OCI-LY1 (cell line): ENCODE results near the gene MAT1A.

ENCODE experiments used
- H2AFZ ChIP-seq: fragments of 200-600 bp; sonication (generic), shearing (Covaris generic); 2 replicates; pipeline ENCODE4 v1.6.0; 2014; ENCODE audit warnings: antibody characterized with exemption, mild to moderate bottlenecking, low read length
- H3F3A ChIP-seq: fragments of 200-600 bp; sonication (generic), shearing (Covaris generic); 2 replicates; pipeline ENCODE4 v1.6.0; 2014; ENCODE audit warnings: mild to moderate bottlenecking, antibody characterized with exemption, low read length, moderate library complexity; ENCODE audit not compliant: insufficient read depth
- H3K27ac ChIP-seq: fragments of 200-600 bp; sonication (generic); 2 replicates; pipeline ENCODE4 v1.5.1; 2014; ENCODE audit warnings: low read length, mixed run types, mild to moderate bottlenecking, low read depth; ENCODE audit not compliant: poor library complexity, severe bottlenecking
- H3K27me3 ChIP-seq: fragments of 200-600 bp; sonication (generic); 2 replicates; pipeline ENCODE4 v1.6.0; 2014; ENCODE audit warnings: antibody characterized with exemption, mild to moderate bottlenecking, low read length, moderate library complexity; ENCODE audit not compliant: insufficient read depth
- H3K36me3 ChIP-seq: fragments of 200-600 bp; sonication (generic); 2 replicates; pipeline ENCODE4 v1.6.1; 2014; ENCODE audit warnings: mild to moderate bottlenecking, antibody characterized with exemption, low read length, moderate library complexity, mixed read lengths; ENCODE audit not compliant: insufficient read depth
- H3K4me1 ChIP-seq: fragments of 200-600 bp; sonication (generic); 2 replicates; pipeline ENCODE4 v1.5.1; 2014; ENCODE audit warnings: mild to moderate bottlenecking, low read length, moderate library complexity; ENCODE audit not compliant: insufficient read depth, severe bottlenecking
- H3K4me2 ChIP-seq: fragments of 200-600 bp; sonication (generic), shearing (Covaris generic); 2 replicates; pipeline ENCODE4 v1.6.1; 2014; ENCODE audit warnings: low read length
- H3K4me3 ChIP-seq: fragments of 200-600 bp; sonication (generic); 2 replicates; pipeline ENCODE4 v1.5.1; 2014; ENCODE audit warnings: low read length, low read depth, mild to moderate bottlenecking, mixed read lengths; ENCODE audit not compliant: poor library complexity, severe bottlenecking
- H3K79me2 ChIP-seq: fragments of 200-600 bp; shearing (Covaris generic); 2 replicates; pipeline ENCODE4 v1.6.1; 2016; ENCODE audit warnings: mixed run types, low read length, mixed read lengths; ENCODE audit not compliant: insufficient read depth
- H3K9ac ChIP-seq: fragments of 200-600 bp; sonication (generic), shearing (Covaris generic); 2 replicates; pipeline ENCODE4 v1.6.1; 2014; ENCODE audit warnings: mild to moderate bottlenecking, low read length, mixed read lengths
- H3K9me2 ChIP-seq: fragments of 200-600 bp; sonication (generic), shearing (Covaris generic); 2 replicates; pipeline ENCODE4 v1.6.1; 2014; ENCODE audit warnings: low read depth, mild to moderate bottlenecking, low read length, mixed read lengths
- H3K9me3 ChIP-seq: fragments of 200-600 bp; shearing (Covaris generic); 2 replicates; pipeline ENCODE4 v1.6.1; 2014; ENCODE audit warnings: low read length, mixed read lengths
- H4K20me1 ChIP-seq: fragments of 200-600 bp; sonication (generic), shearing (Covaris generic); 2 replicates; pipeline ENCODE4 v1.6.0; 2016; ENCODE audit warnings: mild to moderate bottlenecking, low read length; ENCODE audit not compliant: insufficient read depth
- CTCF ChIP-seq: fragments of 200-600 bp; sonication (generic), shearing (Covaris generic); IDR thresholded peaks from 2 replicates; pipeline ENCODE4 v1.5.1; 2017; ENCODE audit warnings: mild to moderate bottlenecking, antibody characterized with exemption, low read length, moderate library complexity, mixed read lengths
- EZH2 ChIP-seq: fragments of 200-600 bp; sonication (generic), shearing (Covaris generic); IDR thresholded peaks from 2 replicates; pipeline ENCODE4 v1.8.0; 2017; ENCODE audit warnings: borderline replicate concordance, mixed run types, mild to moderate bottlenecking, antibody characterized with exemption, low read length, moderate library complexity, mixed read lengths

Gene MAT1A

GRCh38 chr10:80319725-80320290 is 30.4 kb upstream of the MAT1A start:
- no peaks in the 10 kb centered on the region for H3K36me3 ChIP-seq
- TF ChIP-seq EZH2: no peak
- no peak for TF ChIP-seq CTCF
- H3K9ac ChIP-seq: no peak overlapping the region
- H4K20me1 ChIP-seq: no peaks in the 10 kb centered on the region
- H3K4me3 ChIP-seq: no peak overlapping the region
- no peaks in the 10 kb centered on the region for H3K4me1 ChIP-seq
- no peaks in the 10 kb centered on the region for H3K9me2 ChIP-seq
- no peaks in the 10 kb centered on the region for H3K79me2 ChIP-seq
- H2AFZ ChIP-seq: no peak overlapping the region
- H3K9me3 ChIP-seq: no peaks in the 10 kb centered on the region
- no peak overlapping the region for H3K27ac ChIP-seq
- no peak overlapping the region for H3K4me2 ChIP-seq
- no peaks in the 10 kb centered on the region for H3F3A ChIP-seq
- H3K27me3 ChIP-seq: no peaks in the 10 kb centered on the region

GRCh38 chr10:80319318-80319717 is 29.9 kb upstream of the MAT1A start:
- H4K20me1 ChIP-seq: no peaks in the 10 kb centered on the region
- H3K4me3 ChIP-seq: no peak overlapping the region
- no peaks in the 10 kb centered on the region for H3K36me3 ChIP-seq
- H3K9me3 ChIP-seq: no peaks in the 10 kb centered on the region
- H3K79me2 ChIP-seq: no peaks in the 10 kb centered on the region
- H3K9ac ChIP-seq: no peak overlapping the region
- no peak overlapping the region for H2AFZ ChIP-seq
- no peaks in the 10 kb centered on the region for H3K9me2 ChIP-seq
- no peaks in the 10 kb centered on the region for H3F3A ChIP-seq
- TF ChIP-seq EZH2: no peak
- no peak for TF ChIP-seq CTCF
- H3K4me2 ChIP-seq: no peak overlapping the region
- no peaks in the 10 kb centered on the region for H3K4me1 ChIP-seq
- no peak overlapping the region for H3K27ac ChIP-seq
- no peaks in the 10 kb centered on the region for H3K27me3 ChIP-seq

GRCh38 chr10:80318742-80319141 is 29.3 kb upstream of the MAT1A start:
- Histone ChIP-seq H3K4me1 (no peaks in the 10 kb centered on the region), H3K27me3 (no peaks in the 10 kb centered on the region), H4K20me1 (no peaks in the 10 kb centered on the region), H3K9me2 (no peaks in the 10 kb centered on the region), H2AFZ (no peak overlapping the region), H3F3A (no peaks in the 10 kb centered on the region), H3K4me3 (no peak overlapping the region), H3K9ac (no peak overlapping the region), H3K9me3 (no peaks in the 10 kb centered on the region), H3K27ac (no peak overlapping the region), H3K79me2 (no peaks in the 10 kb centered on the region), H3K4me2 (no peak overlapping the region), H3K36me3 (no peaks in the 10 kb centered on the region)
- TF ChIP-seq CTCF (no peak), EZH2 (no peak)
